HL-60 (cell line): ENCODE results near the gene UGT2A3.

Experiments
- DNase-seq, 2 experiments: peaks; one replicate each; pipeline ENCODE4 v3.0.0-alpha.2; 2010 to 2020; ENCODE audit warnings: low read depth in 1 of 2, low spot score in 1 of 2
- H3K27ac ChIP-seq: fragments of 250-450 bp; sonication (Bioruptor Pico); replicated peaks from 2 replicates; pipeline ENCODE4 v1.5.1; 2020; ENCODE audit warnings: mild to moderate bottlenecking, moderate library complexity
- H3K27me3 ChIP-seq: fragments of 250-450 bp; sonication (Bioruptor Pico); 2 replicates; pipeline ENCODE4 v1.5.1; 2021; ENCODE audit warnings: mild to moderate bottlenecking, moderate library complexity; ENCODE audit not compliant: insufficient read depth, poor library complexity, severe bottlenecking
- H3K4me3 ChIP-seq: replicated peaks from 2 replicates; pipeline ENCODE4 v1.5.1; 2011; ENCODE audit warnings: mild to moderate bottlenecking, control low read depth, low read length; ENCODE audit not compliant: insufficient read depth
- GABPA ChIP-seq: IDR thresholded peaks from 2 replicates; pipeline ENCODE4 v1.6.1; 2012; ENCODE audit warnings: low read depth
- POLR2AphosphoS5 ChIP-seq: IDR thresholded peaks from 2 replicates; pipeline ENCODE4 v1.6.1; 2012; ENCODE audit warnings: low read depth
- REST ChIP-seq: IDR thresholded peaks from 2 replicates; pipeline ENCODE4 v1.6.1; 2012; ENCODE audit warnings: low read depth; ENCODE audit not compliant: insufficient replicate concordance
- SPI1 ChIP-seq: IDR thresholded peaks from 2 replicates; pipeline ENCODE4 v1.6.1; 2012; ENCODE audit warnings: low read depth, mild to moderate bottlenecking, borderline replicate concordance
- TF ChIP-seq, protein P1 (sequence below): IDR thresholded peaks from one replicate; pipeline ENCODE4 v1.5.1; 2011; ENCODE audit warnings: low read length, control low read depth, inconsistent platforms; ENCODE audit not compliant: insufficient read depth

UGT2A3 gene

GRCh38 chr4:68917016-68917415 lies 34.6 kb downstream of the UGT2A3 start:
- no peak for DNase-seq
- Histone ChIP-seq H3K27ac (no peak overlapping the region), H3K4me3 (no peak overlapping the region), H3K27me3 (no peaks in the 10 kb centered on the region)
- TF ChIP-seq, protein P1, sequence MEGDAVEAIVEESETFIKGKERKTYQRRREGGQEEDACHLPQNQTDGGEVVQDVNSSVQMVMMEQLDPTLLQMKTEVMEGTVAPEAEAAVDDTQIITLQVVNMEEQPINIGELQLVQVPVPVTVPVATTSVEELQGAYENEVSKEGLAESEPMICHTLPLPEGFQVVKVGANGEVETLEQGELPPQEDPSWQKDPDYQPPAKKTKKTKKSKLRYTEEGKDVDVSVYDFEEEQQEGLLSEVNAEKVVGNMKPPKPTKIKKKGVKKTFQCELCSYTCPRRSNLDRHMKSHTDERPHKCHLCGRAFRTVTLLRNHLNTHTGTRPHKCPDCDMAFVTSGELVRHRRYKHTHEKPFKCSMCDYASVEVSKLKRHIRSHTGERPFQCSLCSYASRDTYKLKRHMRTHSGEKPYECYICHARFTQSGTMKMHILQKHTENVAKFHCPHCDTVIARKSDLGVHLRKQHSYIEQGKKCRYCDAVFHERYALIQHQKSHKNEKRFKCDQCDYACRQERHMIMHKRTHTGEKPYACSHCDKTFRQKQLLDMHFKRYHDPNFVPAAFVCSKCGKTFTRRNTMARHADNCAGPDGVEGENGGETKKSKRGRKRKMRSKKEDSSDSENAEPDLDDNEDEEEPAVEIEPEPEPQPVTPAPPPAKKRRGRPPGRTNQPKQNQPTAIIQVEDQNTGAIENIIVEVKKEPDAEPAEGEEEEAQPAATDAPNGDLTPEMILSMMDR: no peak
- TF ChIP-seq GABPA: no peak
- no peak for TF ChIP-seq POLR2AphosphoS5

- H3K27me3 ChIP-seq: no peaks in the 10 kb centered on the region
- H3K4me3 ChIP-seq: no peak overlapping the region
- TF ChIP-seq REST (no peak), GABPA (no peak), SPI1 (no peak), POLR2AphosphoS5 (no peak)
- TF ChIP-seq, protein P1: no peak
- no peak overlapping the region for H3K27ac ChIP-seq
- no peak for DNase-seq
Measured at GRCh38 chr4:68912807-68913206, 38.8 kb downstream of the UGT2A3 start.

DNA sequence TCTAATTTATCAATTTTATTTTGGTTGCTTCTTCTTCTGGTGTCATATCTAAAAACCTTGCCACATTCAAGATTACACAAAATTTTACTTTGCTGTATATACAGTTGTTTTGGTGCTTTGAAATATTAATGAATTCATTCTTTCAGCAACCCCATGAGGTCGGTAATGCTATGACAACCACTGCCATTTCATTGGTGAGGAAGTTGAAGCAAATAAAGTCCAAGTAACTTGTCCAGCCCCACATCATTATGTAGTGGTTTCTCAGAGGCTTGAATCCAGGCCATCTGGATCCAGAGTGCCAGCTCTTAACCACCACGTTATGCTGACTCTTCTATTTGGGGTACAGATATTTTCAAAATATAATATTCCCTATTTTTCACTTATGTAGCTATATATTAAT lies 42.2 kb downstream of the UGT2A3 start:
- Histone ChIP-seq H3K27me3 (no peaks in the 10 kb centered on the region), H3K27ac (no peak overlapping the region), H3K4me3 (no peak overlapping the region)
- TF ChIP-seq GABPA (no peak), SPI1 (no peak), POLR2AphosphoS5 (no peak), REST (no peak)
- TF ChIP-seq, protein P1: no peak
- DNase-seq: no peak

DNA sequence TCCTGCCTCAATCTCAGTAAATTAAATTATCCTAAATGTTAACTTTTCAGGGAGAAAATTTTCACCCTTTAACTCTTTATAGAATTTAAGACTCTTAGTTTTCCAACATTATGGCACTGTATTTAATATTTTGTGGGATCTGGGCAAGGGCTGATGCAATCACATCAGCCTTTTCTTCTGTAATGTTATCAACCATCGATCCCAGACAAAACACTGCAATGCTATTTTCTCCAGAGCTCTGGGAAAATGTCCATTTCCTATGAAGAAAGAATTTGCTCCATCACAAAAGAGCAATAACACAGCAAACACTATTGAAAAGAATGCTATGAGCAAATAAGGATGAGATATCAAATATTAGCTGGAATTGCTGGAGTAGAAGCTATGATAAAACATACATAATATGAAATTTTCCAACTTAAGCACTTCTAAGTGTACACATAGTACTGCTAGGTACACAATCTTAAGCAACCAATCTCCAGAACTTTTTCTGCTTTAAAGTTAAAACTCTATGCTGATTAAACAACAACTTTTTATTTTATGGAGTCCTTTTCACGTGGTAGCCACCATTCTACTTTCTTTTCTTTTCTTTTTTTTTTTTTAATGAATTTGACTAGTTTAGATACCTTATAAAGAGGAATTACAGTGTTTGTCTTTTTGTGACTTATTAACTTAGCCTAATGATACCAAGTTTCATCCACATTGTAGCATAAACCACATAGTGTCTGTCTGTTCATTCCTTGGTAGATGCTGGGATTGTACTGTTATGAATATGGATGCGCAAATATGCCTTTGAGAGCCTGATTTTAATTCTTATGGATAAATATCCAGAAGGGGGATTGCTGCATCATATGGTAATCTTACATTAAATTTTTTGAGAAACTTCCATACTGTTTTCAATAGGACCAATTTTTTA lies 43.6 kb downstream of the UGT2A3 start:
- DNase-seq: no peak
- Histone ChIP-seq H3K27me3 (no peaks in the 10 kb centered on the region), H3K4me3 (no peak overlapping the region), H3K27ac (no peak overlapping the region)
- TF ChIP-seq SPI1: no peak
- TF ChIP-seq POLR2AphosphoS5: no peak
- TF ChIP-seq, protein P1: no peak
- TF ChIP-seq GABPA: no peak
- TF ChIP-seq REST: no peak
